Stomach (tissue), 9 donors: ENCODE results near the gene FRAS1. TPM values are rescaled to one million over a fixed set of nuclear protein-coding genes. Genes with fewer than 3 reads are reported as not detected.

Source experiments
- DNase-seq, 2 donors: peaks; one replicate each; pipeline versions ENCODE4 v3.0.0 to v3.0.0-alpha.2; 2013 to 2019
- H3K27ac ChIP-seq, 5 donors: fragments of 200-600 bp in 4 of 5; sonication (generic) in 4 of 5; one replicate each; pipeline ENCODE4 v1.5.1; 2013 to 2019; ENCODE audit warnings: mild to moderate bottlenecking in 1 of 5, moderate library complexity in 1 of 5
- H3K27me3 ChIP-seq, 3 donors: fragments of 200-600 bp; sonication (generic); one replicate each; pipeline ENCODE4 v1.5.1; 2017 to 2019; ENCODE audit warnings: mixed run types in 1 of 3
- H3K36me3 ChIP-seq, 4 donors: fragments of 200-600 bp; sonication (generic); 1 replicate in 3 of 4; 2 replicates in 1 of 4; pipeline ENCODE4 v1.5.1; 2016 to 2019
- H3K4me1 ChIP-seq, 4 donors: fragments of 200-600 bp; sonication (generic); one replicate each; pipeline ENCODE4 v1.5.1; 2016 to 2019
- H3K4me3 ChIP-seq, 4 donors: fragments of 200-600 bp; sonication (generic) in 3 of 4; one replicate each; pipeline ENCODE4 v1.5.1; 2016 to 2019; ENCODE audit warnings: mild to moderate bottlenecking in 1 of 4
- H3K9me3 ChIP-seq, 4 donors: fragments of 200-600 bp; sonication (generic); one replicate each; pipeline ENCODE4 v1.5.1; 2016 to 2019
- CTCF ChIP-seq, 7 experiments: fragments of 450-650 bp in 4 of 7; fragments of 200-600 bp in 3 of 7; sonication (generic) in 3 of 7; IDR thresholded peaks; one replicate each; pipeline ENCODE4 v1.5.1; 2016 to 2019; ENCODE audit warnings: antibody characterized with exemption in 7 of 7, control low read depth in 2 of 7, mild to moderate bottlenecking in 1 of 7
- EP300 ChIP-seq: sonication (generic); formaldehyde crosslinking; IDR thresholded peaks from one replicate; pipeline ENCODE4 v1.6.1; 2017; ENCODE audit warnings: antibody characterized with exemption
- POLR2A ChIP-seq, 4 donors: fragments of 450-650 bp; IDR thresholded peaks; one replicate each; pipeline ENCODE4 v1.6.1; 2016; ENCODE audit warnings: antibody characterized with exemption in 4 of 4, control low read depth in 2 of 4, mild to moderate bottlenecking in 1 of 4, moderate library complexity in 1 of 4
- POLR2AphosphoS5 ChIP-seq, 3 donors: sonication (generic); formaldehyde crosslinking; IDR thresholded peaks; one replicate each; pipeline ENCODE4 v1.6.1; 2016; ENCODE audit warnings: antibody characterized with exemption in 3 of 3
- WGBS, 5 donors: extraction: QIAGEN DNeasy Blood & Tissue Kit in 3 of 5; methylation state at CpG; one replicate each; pipeline versions ENCODE4 v1.1.5 to v1.1.7; 2013 to 2018; 5-methylcytosine and 5-hydroxymethylcytosine counted together
- intact Hi-C: fragments of 100-400 bp; cut with DNase I; formaldehyde crosslinking; loops from one replicate; pipeline ENCODE4 v1.15.1; 2023; ENCODE audit warnings: low total_unique reads
- polyA plus RNA-seq, 3 donors: library from polyadenylated mRNA; stranded (reverse); fragments of 200-250 nt; gene quantifications; one replicate each; pipeline ENCODE4 v1.2.3, GENCODE V29; 2013
- total RNA-seq, 5 donors: library from RNA; depleted of rRNA; stranded (reverse); fragments of >200 nt; gene quantifications; one replicate each; pipeline versions ENCODE4 v1.1.0 to v1.2.3, GENCODE V29; 2014 to 2016
- donor health status: healthy with polysubstance abuse.
- donor health status: Bipolar disorder and iron deficiency.
- donor health status: healthy.

Gene FRAS1
- total and polyA plus RNA-seq, 8 donors, result under 0.01 to 12.7 (median 2.0) TPM

GRCh38 chr4:78033861-78034260 is 23.3 kb upstream of the FRAS1 start:
- H3K4me3 ChIP-seq, result no peak overlapping the region
- no peak for DNase-seq
- intact Hi-C loops, result no loop called here
- H3K36me3 ChIP-seq, result no peaks in the 10 kb centered on the region
- TF ChIP-seq CTCF (IDR thresholded peaks at IDR 0.05), result no peak
- no peak for TF ChIP-seq POLR2A (IDR thresholded peaks at IDR 0.05)
- no peak for TF ChIP-seq EP300
- no peak for TF ChIP-seq POLR2AphosphoS5 (IDR thresholded peaks at IDR 0.05)
- H3K4me1 ChIP-seq, result no peaks in the 10 kb centered on the region
- no peak overlapping the region for H3K27ac ChIP-seq
- peaks cover 0 to 8% (median 0%) of the 10 kb centered on the region in 3 donors for H3K27me3 ChIP-seq
- no peaks in the 10 kb centered on the region for H3K9me3 ChIP-seq

- no peaks in the 10 kb centered on the region for H3K27me3 ChIP-seq
- no peak for DNase-seq
- H3K36me3 ChIP-seq, result no peaks in the 10 kb centered on the region
- H3K4me3 ChIP-seq, result no peak overlapping the region
- no peaks in the 10 kb centered on the region for H3K4me1 ChIP-seq
- WGBS, 5 donors, result 78 to 85% (median 79%) methylated on average over 5 of the region's 5 CpGs
- no peak overlapping the region for H3K27ac ChIP-seq
- intact Hi-C loops, result no loop called here
- H3K9me3 ChIP-seq, result no peaks in the 10 kb centered on the region
- TF ChIP-seq POLR2A (IDR thresholded peaks at IDR 0.05), result no peak
- TF ChIP-seq POLR2AphosphoS5 (IDR thresholded peaks at IDR 0.05), result no peak
- TF ChIP-seq EP300, result no peak
- TF ChIP-seq CTCF (IDR thresholded peaks at IDR 0.05), result no peak
Observed at GRCh38 chr4:78038704-78039103, 18.4 kb upstream of the FRAS1 start.

GRCh38 chr4:78039678-78040077 is 17.4 kb upstream of the FRAS1 start:
- H3K9me3 ChIP-seq, result no peaks in the 10 kb centered on the region
- no peaks in the 10 kb centered on the region for H3K36me3 ChIP-seq
- intact Hi-C loops, result no loop called here
- no peaks in the 10 kb centered on the region for H3K27me3 ChIP-seq
- no peak overlapping the region for H3K27ac ChIP-seq
- WGBS, 5 donors, result 75 to 91% (median 84%) methylated on average over 1 of the region's 1 CpG
- H3K4me3 ChIP-seq, result no peak overlapping the region
- TF ChIP-seq EP300 (no peak), POLR2A (IDR thresholded peaks at IDR 0.05) (no peak), POLR2AphosphoS5 (IDR thresholded peaks at IDR 0.05) (no peak), CTCF (IDR thresholded peaks at IDR 0.05) (no peak)
- no peak for DNase-seq
- H3K4me1 ChIP-seq, result no peaks in the 10 kb centered on the region

GRCh38 chr4:78040431-78040830 is 16.7 kb upstream of the FRAS1 start:
- Histone ChIP-seq H3K27me3 (no peaks in the 10 kb centered on the region), H3K4me1 (no peaks in the 10 kb centered on the region), H3K27ac (no peak overlapping the region), H3K9me3 (no peaks in the 10 kb centered on the region), H3K4me3 (no peak overlapping the region), H3K36me3 (no peaks in the 10 kb centered on the region)
- intact Hi-C loops, result no loop called here
- TF ChIP-seq POLR2A (IDR thresholded peaks at IDR 0.05) (no peak), POLR2AphosphoS5 (IDR thresholded peaks at IDR 0.05) (no peak), CTCF (IDR thresholded peaks at IDR 0.05) (no peak), EP300 (no peak)
- WGBS, 5 donors, result 85 to 97% (median 95%) methylated on average over 1 of the region's 1 CpG
- DNase-seq, result no peak
